ENCODE data around the gene ASXL1.

ASXL1 gene

DNA sequence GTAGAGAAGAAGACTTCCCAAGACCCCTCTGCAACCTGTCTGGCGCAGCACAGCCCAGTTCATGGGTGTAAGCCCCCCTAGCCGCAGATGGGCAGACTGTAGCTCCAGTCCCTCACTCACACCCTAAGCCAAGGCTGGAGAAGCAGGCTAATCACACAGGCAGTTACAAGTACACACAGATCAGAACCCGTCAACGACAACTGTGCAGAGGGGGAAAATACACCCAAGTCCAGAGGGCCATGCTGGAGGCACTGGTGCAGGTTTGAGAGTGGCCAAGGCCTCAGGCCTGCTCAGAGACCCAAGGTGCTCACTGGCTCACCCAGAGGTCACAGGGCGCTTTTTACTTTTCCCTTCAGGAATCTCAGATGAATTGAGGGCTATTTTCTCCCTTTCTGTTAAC, 120.9 kb downstream of the ASXL1 start:
- TF ChIP-seq, protein P1, sequence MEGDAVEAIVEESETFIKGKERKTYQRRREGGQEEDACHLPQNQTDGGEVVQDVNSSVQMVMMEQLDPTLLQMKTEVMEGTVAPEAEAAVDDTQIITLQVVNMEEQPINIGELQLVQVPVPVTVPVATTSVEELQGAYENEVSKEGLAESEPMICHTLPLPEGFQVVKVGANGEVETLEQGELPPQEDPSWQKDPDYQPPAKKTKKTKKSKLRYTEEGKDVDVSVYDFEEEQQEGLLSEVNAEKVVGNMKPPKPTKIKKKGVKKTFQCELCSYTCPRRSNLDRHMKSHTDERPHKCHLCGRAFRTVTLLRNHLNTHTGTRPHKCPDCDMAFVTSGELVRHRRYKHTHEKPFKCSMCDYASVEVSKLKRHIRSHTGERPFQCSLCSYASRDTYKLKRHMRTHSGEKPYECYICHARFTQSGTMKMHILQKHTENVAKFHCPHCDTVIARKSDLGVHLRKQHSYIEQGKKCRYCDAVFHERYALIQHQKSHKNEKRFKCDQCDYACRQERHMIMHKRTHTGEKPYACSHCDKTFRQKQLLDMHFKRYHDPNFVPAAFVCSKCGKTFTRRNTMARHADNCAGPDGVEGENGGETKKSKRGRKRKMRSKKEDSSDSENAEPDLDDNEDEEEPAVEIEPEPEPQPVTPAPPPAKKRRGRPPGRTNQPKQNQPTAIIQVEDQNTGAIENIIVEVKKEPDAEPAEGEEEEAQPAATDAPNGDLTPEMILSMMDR (IDR thresholded peaks at IDR 0.05; ENCODE audit: low read depth, low read length, missing control alignments), result no peak
- DNase-seq (ENCODE audit: low read depth), result no peak
- H3K4me3 ChIP-seq (ENCODE audit: low read depth, low read length), result no peak overlapping the region

DNA sequence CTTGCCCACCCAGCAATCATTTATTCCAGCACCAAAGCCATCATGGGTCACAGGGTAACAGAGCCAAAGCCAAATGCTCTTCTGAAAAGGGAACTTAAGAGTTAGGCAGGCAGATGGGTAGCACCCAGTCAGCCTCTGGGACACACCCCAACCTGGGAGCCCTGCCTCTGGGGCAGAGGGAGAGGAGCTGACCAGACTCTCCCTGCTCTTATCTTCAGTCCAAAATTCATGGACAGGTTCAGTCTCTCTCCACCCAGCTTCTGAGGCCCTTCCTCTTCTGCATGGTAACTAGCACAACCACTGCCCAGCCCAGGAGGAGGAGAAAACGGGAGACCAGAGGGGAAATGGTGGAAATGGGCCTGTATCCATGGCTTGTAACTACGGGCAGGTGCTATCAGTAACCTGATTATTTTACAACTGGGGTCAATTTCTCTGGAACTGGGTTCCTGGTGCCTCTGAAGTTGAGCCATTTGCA, 121.6 kb downstream of the ASXL1 start:
- TF ChIP-seq, protein P1 (IDR thresholded peaks at IDR 0.05; ENCODE audit: low read depth, low read length, missing control alignments), result no peak
- H3K4me3 ChIP-seq (ENCODE audit: low read depth, low read length), result no peak overlapping the region
- DNase-seq (ENCODE audit: low read depth), result no peak

DNA sequence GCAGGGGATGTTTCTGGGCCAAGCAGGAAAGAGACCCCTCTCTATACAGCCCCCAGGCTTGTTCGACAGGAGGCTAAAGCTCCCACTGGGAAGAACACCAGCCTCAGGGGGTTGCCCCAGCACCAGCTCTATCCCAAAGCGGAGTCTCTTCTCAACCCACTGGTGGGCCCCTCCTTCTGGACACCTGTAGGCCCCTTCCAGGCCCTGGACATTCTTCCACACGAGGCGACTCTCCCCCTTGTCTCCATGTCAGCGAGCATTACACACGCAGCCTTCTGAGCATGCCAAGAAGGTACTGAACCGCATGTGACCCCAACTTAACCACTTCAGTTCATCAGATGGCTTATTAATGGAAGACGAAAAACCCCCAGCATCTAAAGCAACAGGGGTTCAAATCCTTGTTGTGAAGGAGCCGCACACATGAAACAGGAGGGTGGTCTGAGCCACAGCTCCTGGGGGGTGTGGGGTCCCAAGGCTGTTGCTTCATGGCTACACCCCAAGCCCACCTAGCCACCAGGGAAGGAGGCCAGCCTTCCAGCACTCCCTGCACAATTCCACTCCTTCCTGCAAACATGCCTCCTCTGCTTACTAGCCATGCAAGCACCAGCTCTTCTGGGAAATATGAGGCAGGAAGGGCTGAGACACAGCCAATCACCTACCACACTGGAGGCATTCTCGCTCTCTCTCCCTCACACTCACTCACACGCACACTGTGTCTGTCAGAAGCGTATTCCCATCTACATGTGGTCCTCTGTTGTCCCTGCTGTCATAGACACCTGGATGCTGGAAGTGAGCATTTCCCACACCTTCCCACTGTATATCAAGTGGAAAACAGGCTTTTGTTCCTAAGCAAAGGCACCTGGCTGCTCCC, 122.5 kb downstream of the ASXL1 start:
- DNase-seq (ENCODE audit: low read depth), result no peak
- TF ChIP-seq, protein P1 (IDR thresholded peaks at IDR 0.05; ENCODE audit: low read depth, low read length, missing control alignments), result no peak
- H3K4me3 ChIP-seq (ENCODE audit: low read depth, low read length), result no peak overlapping the region

DNA sequence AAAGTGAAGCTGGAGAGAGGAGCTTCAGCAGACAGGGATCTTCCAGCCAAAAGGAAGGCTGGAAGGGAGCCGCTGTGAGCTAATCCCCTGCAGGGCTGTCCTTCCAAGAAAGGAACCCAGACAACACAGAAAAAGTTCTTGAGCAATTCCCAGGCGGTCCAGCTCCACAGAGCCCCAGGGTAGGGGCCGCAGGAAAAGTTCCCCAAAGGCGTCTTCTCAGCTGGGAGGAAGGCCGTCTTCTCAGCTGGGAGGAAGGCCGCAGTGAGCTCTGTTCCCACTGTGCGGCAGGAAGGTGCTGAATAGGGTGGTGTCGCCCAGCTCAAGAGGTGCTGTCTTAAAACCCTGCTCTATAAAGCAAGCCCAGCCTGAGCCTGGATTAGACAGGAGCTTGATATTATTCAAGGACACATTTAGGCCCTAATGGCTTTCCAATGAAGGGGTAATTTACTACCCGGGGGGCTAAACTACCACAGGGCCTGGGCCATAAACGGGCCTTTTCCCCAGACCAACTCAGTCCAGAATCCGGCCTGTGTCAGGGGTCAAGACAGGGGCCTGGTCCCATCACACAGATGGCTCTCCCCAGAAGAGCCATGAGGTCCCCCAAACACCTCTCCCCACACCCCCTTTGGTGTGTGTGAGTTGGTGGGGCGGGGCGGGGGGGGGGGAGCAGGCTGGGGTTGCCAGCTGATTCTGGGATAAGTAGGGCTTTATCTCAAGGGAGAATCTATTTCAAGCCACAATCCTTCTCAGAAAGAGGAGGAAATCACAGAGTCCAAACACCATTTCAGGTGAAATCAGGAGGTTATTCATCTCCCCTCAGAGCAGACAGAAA, 123.4 kb downstream of the ASXL1 start:
- TF ChIP-seq, protein P1 (IDR thresholded peaks at IDR 0.05; ENCODE audit: low read depth, low read length, missing control alignments), result no peak
- no peak overlapping the region for H3K4me3 ChIP-seq (ENCODE audit: low read depth, low read length)
- no peak for DNase-seq (ENCODE audit: low read depth)

DNA sequence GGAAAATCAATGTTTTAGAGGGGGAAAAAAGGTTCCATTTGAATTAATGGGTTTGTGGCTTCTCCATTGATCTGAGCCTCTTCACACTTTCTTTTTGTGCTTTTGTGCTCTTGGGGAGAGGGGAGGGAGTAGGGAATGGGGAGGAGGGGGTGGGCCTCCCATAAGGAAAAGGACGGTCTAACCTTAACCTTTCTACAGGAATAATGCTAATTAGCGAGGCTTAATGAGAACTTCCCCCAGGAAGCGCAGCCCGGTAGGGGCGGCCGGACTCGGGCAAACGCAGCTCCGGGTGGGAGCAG, 124.0 kb downstream of the ASXL1 start:
- TF ChIP-seq, protein P1 (IDR thresholded peaks at IDR 0.05; ENCODE audit: low read depth, low read length, missing control alignments), result no peak
- no peak overlapping the region for H3K4me3 ChIP-seq (ENCODE audit: low read depth, low read length)
- DNase-seq (ENCODE audit: low read depth), result no peak

DNA sequence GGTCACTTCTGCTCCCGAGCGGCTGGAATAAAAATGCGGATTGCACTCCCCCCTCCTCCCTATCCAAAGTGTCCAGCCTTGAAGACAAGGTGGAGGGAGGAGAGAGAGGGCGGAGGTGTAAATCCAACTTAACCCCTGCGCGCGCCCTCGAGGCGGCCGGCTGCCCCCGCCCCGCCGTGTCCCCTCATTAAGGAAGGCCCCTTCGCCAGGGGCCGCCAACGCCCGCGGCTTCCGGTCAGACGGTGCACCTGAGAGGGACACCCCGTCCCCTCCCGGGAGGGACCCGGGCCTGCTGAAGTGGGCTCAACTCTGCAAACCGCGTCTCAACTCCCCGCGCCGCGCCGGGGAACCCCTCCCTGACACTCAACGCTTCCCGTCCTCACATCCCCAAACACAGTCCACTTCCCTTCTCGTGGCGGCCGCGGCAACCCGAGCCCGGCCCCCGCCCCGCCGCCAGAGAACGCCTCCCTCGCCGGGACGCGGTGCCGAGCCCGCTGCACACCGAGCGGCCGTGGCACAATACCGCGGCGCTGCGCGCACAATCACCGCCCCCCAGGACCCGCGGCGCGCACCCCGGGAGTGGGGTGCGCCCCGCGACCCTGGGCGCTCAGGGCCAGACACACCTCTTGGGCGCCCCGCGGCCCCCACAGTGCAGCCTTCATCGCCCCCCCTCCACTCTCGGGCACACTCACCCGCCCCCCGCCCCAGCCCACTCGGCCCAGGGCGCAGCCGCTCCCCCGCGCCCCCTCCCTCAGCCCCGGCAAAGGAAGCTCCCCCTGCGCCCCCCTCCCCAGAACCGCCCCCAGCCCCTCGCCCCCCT, 124.5 kb downstream of the ASXL1 start:
- peak overlapping the region; percentile 33; the same call in 1 of the 2 replicates for H3K4me3 ChIP-seq (ENCODE audit: low read depth, low read length)
- TF ChIP-seq, protein P1 (IDR thresholded peaks at IDR 0.05; ENCODE audit: low read depth, low read length, missing control alignments), result no peak
- DNase-seq (ENCODE audit: low read depth), result no peak
